ENCODE measurements around the gene AARS2.
"Not testable (repeated sequence)": the region's sequence is repeated elsewhere in the genome, so short reads cannot be mapped to it uniquely, and the experiment has no call there.

The AARS2 gene

GRCh38 chr6:44328203-44328602 lies 15.1 kb upstream of the AARS2 start:
- DNase-seq: not testable (repeated sequence)

- DNase-seq: no peak
These were observed 14.6 kb upstream of the AARS2 start for GRCh38 chr6:44327760-44328159.

GRCh38 chr6:44327096-44327495 lies 13.9 kb upstream of the AARS2 start:
- no peak for DNase-seq

- no peak for DNase-seq
These were observed 8.1 kb upstream of the AARS2 start for GRCh38 chr6:44321210-44321609.

GRCh38 chr6:44317136-44317631 lies 4.0 kb upstream of the AARS2 start:
- DNase-seq: not testable (repeated sequence)

GRCh38 chr6:44316481-44316880 lies 3.3 kb upstream of the AARS2 start:
- DNase-seq: no peak

GRCh38 chr6:44315951-44316350 lies 2.8 kb upstream of the AARS2 start:
- DNase-seq: no peak

GRCh38 chr6:44315516-44315915 lies 2.4 kb upstream of the AARS2 start:
- no peak for DNase-seq

- DNase-seq: not testable (repeated sequence)
These were observed 1.5 kb upstream of the AARS2 start for GRCh38 chr6:44314657-44315056.

- no peak for DNase-seq
These were observed 1.4 kb downstream of the AARS2 start for GRCh38 chr6:44311767-44312166.

- no peak for DNase-seq
These were observed 1.8 kb downstream of the AARS2 start for GRCh38 chr6:44311304-44311703.

- DNase-seq: no peak
These were observed 2.9 kb downstream of the AARS2 start for GRCh38 chr6:44310241-44310640.

- no peak for DNase-seq
These were observed 3.5 kb downstream of the AARS2 start for GRCh38 chr6:44309631-44310030.

GRCh38 chr6:44309092-44309491 lies 4.1 kb downstream of the AARS2 start:
- no peak for DNase-seq

GRCh38 chr6:44307217-44307616 lies 5.9 kb downstream of the AARS2 start:
- DNase-seq: no peak

GRCh38 chr6:44306710-44307109 lies 6.4 kb downstream of the AARS2 start:
- DNase-seq: no peak

- DNase-seq: no peak
These were observed 7.9 kb downstream of the AARS2 start for GRCh38 chr6:44305200-44305725.

- no peak for DNase-seq
These were observed 8.6 kb downstream of the AARS2 start for GRCh38 chr6:44304282-44305199.

- no peak for DNase-seq
These were observed 9.3 kb downstream of the AARS2 start for GRCh38 chr6:44303842-44304241.

- DNase-seq: no peak
These were observed 10.3 kb downstream of the AARS2 start for GRCh38 chr6:44302856-44303255.

GRCh38 chr6:44301782-44302564 lies 11.2 kb downstream of the AARS2 start:
- no peak for DNase-seq

GRCh38 chr6:44301106-44301505 lies 12.0 kb downstream of the AARS2 start:
- DNase-seq: no peak

GRCh38 chr6:44300292-44300823 lies 12.8 kb downstream of the AARS2 start:
- no peak for DNase-seq

All from cerebellar nuclear complex (tissue), 1 donor.